GM12891 (cell line): ENCODE data around the gene TDRD12.

Source experiments
- PAX5 ChIP-seq: IDR thresholded peaks from 2 replicates; pipeline ENCODE4 v1.6.1; 2011; ENCODE audit warnings: low read length, moderate library complexity, mild to moderate bottlenecking; ENCODE audit not compliant: insufficient read depth, severe bottlenecking
- POLR2A ChIP-seq: IDR thresholded peaks from 2 replicates; pipeline ENCODE4 v1.6.1; 2011; ENCODE audit warnings: low read depth, low read length, control low read depth
- POLR2AphosphoS5 ChIP-seq: IDR thresholded peaks from 2 replicates; pipeline ENCODE4 v1.6.1; 2011; ENCODE audit warnings: low read depth, low read length, control low read depth
- TAF1 ChIP-seq: IDR thresholded peaks from 2 replicates; pipeline ENCODE4 v1.6.1; 2011; ENCODE audit warnings: low read depth, low read length, control low read depth

DNA sequence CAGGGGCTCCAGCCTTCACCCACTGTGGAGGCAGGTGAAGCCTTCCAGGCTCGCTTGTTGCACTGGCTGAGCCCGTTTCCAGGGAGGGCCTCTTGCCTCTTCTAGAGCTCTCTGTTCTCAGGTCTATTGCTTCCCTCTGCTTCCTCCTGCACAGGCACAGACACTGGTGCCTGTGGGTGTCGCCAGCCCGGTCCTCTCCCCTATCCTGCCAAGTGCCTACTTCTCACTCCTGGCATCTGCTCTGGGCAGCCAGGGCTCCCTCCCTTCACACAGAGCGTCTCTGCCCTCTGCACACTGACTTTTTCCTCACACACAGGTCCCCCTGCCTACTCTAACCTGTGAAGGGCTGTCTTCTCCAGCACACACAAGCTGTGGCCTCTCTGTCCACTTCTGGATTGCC, 89.7 kb downstream of the TDRD12 start:
- TF ChIP-seq POLR2A (no peak), POLR2AphosphoS5 (no peak), TAF1 (no peak), PAX5 (no peak)
